GM21390 (cell line): ENCODE results near the gene ZFP64.
A peak's percentile ranks its signal among the peaks of the same experiment; 100 is the strongest.
"Not testable (repeated sequence)": the region's sequence is repeated elsewhere in the genome, so short reads cannot be mapped to it uniquely, and the experiment has no call there.

Source experiments
- ATAC-seq: cut with Tn5 transposase; IDR thresholded peaks from one replicate; pipeline ENCODE4 v1.9.1; 2021; ENCODE audit not compliant: unreplicated experiment

The ZFP64 gene

DNA sequence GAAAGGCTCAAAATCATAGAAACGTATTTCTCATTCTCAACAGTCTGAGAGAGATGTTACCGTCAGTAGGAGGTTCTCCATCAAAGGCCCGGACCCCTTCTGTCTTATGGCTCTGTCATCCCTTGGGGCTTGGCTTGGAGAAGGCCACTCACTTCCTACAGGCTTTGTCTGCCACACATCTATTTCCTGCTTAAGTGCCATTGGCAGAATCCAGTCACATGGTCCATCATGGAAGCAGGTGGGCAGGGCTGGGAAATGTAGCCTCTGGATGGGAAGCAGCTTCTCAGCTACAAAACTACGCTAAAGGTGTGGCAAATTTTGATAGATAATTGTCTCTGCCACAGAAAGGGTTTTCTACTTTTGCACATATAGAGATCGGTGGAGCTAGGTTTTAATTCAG is 12.6 kb upstream of the ZFP64 start:
- ATAC-seq, result no peak

DNA sequence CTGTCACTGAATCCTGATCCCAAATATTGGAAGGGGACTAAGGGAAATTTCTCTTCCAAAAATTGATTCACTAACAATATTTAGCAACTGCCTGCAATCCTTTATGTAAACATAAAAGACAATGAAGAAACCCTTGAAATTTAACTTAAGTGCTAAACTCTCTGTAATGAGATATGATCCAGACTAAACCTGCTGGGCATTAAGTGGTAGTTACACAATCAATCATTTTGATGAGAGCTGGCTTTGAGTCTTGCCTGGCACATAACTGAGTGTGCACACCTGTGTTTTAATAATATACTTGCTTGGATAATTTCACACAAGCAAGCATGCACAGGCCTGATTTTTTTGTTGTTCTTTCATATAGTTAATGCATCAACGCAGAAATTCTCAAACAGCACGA is 9.8 kb upstream of the ZFP64 start:
- no peak for ATAC-seq

DNA sequence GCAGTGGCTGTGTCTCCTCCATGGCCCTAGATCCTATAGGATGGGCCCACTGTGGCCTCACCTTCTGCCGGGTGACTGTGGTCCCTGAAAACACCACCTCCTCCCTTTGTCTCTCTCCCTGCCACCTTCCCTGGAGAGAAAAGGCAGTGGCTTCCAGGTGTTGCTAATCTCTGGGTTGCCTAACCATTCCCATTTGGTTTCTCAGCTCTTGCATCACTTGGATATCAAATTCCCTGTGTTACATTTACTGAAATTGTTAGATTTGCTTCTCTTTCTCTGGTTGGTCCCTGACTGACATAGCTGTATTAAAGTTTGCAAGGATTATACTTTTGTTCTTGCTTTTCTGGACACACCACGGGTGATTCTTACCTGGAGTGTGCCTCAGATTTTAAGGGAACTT is 9.3 kb upstream of the ZFP64 start:
- ATAC-seq, result no peak

DNA sequence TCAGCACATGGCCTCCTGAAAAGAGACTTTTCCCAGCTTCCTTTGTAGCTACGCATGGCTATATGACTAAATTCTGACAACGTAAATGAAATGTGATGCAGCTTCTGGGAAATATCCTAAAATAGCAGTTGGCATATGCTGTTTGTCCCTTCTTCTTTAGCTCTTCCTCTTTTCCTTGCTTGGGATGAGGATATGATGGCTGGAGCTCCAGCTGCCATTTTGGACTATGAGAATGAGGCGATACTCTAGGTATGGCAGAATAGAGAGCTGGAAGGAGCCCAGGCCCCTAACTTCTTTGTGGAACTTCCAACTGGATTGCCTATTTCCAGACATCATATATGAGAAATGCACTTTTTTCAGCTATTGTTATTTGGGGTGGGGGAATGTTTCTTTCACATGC is 5.3 kb upstream of the ZFP64 start:
- ATAC-seq, result no peak

DNA sequence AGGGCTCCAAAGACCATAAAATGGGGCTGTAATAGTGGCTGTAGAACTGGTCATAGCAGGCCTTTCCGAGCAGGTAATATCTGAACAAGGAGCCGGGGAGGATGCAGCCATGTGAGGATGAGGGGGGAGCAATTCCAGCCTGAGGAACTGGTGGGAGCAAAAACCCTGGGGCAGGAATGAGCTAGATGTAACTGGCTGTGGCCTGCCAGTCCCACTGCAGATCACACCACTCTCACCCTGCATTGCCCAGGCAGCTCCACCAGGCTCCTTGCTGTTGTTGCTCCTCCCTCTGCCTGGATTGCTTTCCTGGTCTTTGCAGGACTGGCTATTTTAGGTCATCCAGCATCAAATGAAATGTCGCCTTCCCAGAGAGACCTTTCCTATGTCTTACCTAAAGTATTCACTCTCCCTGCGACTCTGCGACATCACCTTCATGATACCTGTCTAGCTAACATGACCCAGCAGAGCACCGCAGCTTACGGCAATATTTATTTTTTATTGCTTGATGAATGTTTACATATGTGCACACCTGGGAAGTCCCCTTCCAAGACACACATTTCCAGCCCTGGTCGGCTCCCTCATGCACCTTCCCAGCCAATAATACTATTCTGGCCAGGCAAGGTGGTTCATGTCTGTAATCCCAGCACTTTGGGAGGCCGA is 2.4 kb upstream of the ZFP64 start:
- no peak for ATAC-seq

DNA sequence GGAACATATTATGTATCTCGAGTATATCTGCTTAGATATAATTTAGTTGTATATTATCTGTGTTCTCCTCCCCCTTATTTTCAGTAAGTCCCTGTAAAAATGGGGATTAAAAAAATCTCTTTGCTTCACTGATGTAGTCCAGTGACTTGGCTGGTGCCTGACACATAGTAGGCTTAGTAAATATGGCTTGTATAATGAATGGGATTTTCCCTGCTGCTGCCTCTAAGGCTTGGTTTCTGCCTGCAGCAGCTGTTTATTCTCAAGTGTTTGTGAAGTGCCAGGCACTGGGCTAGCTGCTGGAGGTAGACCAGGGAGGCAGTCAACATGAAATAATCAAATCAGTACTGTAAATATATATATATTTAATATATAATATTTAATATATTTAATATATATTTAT is 1.6 kb upstream of the ZFP64 start:
- ATAC-seq, result no peak

DNA sequence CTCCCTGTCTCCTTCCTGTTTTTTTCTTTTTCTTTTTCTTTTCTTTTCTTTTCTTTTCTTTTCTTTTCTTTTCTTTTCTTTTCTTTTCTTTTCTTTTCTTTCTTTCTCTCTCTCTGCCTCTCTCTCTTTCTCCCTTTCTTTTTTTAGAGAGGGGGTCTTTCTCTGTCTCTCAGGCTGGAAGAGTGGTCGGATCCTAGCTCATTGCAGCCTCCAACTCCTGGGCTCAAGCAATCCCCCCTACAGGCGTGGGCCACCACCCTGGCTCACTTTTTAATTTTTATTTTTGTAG is 1.1 kb upstream of the ZFP64 start:
- ATAC-seq, result not testable (repeated sequence)

DNA sequence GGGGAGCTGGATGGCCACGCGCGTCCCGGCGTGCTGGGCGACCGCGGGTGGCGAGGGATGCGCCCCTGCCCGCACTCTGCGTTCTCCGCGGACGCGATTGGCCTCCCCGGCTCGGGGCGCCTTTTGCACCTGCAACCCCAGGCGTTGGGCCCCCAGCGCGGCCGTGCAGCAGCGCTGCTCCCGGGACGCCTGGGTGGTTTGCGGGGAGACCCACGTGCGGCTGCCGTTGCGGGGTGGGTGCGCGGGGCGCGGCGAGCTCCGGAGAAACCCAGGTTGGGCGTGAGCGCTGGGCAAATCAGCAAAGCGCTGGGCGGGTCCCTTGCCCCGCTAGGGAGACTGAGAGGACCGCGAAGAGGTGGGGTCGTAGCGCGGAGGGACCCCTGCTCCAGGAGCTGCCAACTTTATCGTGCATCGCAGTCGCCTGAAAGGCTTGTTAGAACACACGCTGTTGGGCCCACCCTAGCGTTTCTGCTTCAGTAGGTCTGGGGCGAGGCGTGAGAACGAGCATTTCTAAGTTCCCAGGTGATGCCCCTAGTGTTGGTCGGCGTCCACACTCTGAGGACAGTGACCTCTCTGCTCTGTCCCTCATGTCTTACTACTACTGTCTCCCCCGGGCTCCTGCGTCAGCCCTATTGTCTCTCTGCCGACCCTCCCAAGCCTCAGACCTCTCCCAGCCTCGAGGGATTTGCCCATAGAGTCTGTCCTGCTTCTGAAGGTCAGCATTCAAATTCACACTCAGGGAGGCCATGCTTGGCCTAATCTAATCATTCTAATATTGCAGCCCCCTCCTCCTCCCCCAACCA is 538 bp upstream of the ZFP64 start:
- ATAC-seq, result peak; percentile 44

DNA sequence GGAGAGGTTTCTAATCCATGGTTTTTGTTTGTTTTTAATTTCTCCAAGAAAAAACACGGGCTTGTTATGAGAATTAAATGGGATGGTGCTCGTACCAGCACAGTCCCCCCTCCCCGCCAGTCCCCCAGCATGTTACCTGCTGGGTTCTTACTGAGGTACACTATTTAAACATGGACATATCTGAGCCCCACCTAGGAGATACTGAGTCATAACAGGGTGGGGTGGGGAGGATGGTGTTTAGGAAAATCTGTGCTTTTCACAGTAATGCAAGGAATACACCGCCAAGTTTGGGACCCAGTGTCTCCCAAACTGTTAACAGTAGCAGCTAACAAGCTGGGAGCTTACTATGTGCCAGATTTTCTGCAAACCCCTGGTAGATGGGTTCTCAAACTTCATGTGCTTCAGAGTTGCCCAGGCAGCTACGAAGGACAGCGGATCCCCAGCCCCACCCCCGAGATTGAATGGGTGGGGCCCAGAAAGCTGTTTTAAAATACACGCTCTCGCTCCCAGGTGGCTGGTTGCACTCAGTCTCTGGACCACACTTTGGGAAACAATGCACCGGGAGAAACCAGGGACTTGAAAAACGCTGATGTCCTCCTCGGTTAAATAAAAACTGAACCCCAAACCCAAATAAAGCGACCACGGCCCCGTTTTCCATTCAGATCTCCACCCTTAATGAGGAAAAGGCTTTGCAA is 995 bp downstream of the ZFP64 start:
- ATAC-seq, result peak; percentile 49

DNA sequence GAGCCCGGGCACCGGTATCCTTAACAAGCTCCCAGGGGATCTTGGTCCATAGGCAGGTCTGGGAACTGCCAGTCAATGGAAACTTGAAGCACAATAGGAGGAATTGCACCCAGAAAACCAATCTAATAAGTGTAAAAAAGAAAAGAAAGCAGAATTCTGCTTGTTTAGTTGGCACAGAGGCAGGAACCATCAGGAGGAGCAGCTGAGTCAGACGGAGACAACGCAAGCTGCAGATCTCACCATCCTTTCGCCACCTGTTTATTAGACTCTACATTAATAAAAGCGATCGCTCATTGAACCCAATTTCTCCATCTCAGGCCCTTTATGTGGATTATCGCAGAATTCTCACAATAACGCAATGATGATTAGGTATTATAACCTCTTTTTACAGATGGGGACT is 9.8 kb downstream of the ZFP64 start:
- ATAC-seq, result no peak

DNA sequence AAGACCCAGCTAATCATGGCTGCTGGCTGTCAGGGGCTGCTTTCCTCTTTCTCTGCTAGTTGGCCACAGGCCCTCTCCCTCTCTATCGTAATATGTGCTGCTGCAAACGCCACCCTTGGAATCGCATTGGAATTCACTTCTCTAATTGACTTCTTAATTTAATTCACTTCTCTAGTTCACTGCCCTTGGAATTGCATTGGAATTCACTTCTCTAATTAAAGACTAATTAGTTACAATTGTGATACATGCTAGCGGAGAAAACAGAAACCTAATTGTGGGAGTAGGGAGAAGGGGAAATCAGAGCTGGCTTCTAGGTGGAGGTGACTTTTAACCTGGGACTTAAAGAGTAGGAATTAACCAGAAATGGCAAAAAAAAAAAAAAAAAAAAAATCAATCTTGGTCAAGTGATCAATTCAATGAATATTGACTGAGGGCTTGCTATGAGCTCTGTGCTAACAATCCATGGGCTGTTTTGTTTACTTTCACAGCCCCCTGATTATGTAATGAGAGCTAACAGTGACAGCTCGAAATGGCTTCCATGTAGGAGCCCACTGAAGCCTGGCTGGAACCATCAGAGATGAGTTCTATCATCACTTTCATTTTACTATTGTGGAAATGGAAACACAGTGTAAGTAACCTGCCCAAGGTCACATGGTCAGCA is 11.3 kb downstream of the ZFP64 start:
- ATAC-seq, result no peak

DNA sequence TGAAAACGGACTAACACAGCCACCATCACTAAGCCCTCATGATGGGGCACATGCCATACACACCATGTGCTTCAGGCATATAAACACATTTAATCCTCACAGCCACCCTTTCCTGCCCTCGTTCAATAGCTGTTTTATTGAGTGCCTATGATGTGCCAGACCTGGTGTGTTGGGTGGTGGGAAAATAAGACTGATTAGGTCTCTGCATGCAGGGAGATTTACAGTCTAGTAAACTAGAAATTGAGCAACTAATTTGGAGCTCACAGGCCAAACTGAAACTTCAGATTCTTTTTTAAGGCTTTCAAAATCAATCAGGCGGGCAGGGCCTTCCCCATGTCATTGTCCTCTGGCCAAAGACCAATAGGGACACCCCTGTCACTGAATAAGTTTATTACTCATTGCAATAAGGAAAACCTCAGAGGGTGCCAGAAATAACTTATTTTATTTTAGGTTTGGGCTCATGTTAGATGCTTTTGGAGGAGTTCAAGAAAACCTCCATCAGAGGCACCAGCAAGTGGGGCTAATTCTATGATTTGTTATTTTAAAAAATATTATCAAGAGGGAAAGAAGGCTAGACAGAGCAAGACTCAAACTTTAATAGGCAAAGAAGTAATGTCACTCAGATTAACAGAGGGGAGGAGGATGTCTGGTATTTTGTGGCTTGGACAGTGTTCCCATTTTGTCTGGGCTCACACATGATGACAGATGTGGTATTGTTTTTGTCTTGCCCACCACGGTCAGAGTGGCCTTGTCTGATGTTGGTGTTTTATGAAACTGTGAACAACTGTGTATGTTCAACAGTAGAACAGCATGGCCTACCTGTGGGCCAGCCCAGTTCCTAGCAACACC is 12.0 kb downstream of the ZFP64 start:
- peak; percentile 90 for ATAC-seq

DNA sequence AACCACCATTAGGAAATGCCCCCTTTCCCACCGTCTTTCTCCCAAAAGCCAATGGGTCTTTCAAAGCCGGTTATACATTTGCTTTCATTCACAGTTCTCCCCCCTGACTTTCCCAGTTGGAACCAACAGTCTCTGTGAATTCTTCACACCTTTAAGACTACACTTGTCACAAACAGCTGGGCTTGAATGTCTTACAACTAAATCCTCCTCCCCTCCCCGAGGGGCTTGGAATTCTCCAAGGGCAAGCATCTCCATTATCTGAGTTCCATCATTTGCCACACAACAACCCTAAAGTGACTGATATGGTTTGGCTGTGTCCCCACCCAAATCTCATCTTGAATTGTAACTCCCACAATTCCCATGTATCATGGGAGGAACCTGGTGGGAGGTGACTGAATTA is 12.9 kb downstream of the ZFP64 start:
- ATAC-seq, result no peak

DNA sequence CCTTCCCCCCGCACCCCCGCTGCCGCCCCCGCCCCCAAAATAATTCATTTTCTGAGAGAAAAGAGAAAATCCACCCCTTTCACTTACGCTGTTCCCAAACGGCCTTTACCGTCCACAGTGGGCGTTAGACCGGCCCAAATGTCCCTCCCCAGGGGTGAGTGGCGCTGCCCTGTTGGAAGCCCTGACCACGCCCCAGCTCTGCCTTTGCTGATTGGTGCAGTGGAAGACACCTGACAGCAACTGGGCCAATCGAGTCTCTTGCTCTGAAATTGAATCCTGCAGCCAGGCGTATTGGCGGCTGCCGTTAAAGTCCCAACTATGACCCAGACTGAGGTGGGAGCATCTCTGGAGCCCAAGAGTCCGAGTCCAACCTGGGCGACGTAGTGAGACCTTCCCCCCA is 15.7 kb downstream of the ZFP64 start:
- no peak for ATAC-seq

DNA sequence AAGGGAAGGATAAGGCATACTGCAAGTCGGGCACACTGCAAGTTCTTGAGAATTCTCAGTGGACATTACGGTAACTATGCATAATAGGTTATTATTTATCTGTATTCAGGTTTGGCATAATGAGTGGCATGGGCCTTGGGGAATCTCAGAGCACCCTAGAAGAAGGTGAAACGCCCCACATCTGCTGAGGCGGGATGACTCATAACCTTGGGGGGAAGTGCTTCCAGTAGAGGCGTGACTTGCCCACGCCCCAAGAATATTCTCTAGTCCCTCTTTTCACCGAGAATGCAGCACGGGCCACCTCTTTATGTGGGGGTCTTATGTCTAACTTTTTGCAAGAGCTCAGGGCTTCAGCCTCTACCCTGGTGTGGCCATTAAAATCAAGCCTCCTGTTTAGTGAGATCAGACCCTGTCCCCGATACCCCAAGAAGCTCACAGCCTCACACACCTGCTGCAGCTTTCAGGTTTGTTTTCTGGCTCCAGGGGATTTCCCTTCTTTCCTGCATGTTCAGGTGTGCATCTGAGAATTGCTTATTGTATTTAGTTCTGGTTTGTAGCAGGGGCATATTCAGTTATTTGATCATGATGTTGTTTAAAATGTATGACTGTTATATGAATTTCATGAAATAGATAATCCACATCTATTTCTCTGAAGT is 19.1 kb downstream of the ZFP64 start:
- ATAC-seq, result peak; percentile 92

DNA sequence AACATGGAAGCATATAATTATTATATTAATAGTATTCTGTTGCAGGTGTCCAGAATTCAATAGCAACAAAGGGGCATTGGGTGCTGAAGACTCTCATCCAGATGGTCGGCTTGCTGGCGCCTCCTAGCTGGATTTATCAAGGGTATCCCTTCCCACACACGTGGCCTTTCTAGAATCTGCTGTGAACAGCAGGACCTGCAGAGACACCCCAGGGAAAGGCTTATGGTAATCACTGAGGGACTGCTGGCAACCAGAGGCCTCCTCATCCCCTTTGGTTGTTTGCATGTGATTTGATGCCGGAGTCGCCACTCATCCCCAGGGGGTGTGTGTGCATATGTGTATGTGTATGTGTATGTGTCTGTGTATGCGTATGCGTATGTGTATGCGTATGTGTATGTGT is 20.6 kb downstream of the ZFP64 start:
- no peak for ATAC-seq

DNA sequence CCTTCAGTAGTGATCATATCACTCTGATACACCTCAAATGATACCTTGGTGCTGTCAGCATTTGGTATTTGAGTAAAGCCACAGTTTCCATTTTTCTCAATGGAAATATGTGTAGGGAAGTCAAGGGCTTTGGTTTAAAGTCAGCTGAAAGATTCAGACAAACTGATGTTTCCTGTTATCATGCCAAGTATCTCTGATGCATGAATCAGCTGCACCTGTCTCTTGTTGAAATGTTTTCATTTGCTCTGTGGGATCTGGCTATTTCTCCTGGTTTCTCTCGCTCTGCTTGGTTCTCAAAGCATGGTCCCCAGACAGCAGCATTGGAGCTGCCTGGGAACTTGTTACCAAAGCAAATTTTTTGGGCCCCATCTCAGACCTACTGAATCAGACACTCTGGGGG is 23.5 kb downstream of the ZFP64 start:
- no peak for ATAC-seq

DNA sequence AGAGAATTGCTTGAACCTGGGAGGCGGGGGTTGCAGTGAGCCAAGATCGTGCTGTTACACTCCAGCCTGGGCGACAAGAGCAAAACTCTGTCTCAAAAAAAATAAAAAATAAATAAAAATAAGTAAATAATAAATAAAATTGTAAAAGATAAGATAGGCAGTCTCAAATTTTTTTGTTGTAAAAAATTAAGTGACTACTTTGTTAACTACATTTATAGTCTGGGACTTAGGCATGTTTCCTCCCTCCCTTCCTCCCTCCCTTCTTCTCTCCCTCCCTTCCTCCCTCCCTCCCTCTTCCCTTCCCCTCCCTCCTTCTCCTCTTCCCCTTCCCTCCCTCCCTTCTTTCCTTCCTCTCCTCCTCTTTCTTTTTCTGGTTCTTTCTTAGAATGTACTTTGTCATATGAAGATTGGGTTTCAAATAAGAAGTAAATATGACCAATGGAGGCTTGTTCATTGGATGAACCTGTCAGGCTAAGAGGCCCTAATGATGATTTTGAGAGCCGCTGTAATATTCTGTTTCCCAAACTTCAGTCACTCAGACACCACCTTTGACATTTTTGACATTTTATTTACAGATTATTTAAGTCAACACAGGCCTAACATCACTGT is 24.2 kb downstream of the ZFP64 start:
- no peak for ATAC-seq

DNA sequence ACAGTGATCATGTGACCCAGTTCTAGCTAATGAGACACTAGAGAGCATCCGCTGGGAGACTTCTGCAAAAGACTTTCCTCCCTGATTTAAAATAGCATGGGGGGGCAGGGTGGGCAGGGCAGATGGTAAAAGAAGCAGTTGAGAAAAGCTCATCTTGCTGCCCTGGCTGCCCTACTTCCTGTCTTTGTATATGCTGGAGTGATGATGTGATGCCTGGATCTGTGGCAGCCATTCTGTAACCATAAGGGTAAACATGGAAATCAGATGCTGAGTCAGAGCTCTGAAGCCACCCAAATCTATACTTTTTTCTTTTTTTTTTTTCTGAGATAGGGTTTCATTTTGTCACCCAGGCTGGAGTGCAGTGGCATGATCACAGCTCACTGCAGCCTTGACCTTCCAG is 25.4 kb downstream of the ZFP64 start:
- ATAC-seq, result no peak

DNA sequence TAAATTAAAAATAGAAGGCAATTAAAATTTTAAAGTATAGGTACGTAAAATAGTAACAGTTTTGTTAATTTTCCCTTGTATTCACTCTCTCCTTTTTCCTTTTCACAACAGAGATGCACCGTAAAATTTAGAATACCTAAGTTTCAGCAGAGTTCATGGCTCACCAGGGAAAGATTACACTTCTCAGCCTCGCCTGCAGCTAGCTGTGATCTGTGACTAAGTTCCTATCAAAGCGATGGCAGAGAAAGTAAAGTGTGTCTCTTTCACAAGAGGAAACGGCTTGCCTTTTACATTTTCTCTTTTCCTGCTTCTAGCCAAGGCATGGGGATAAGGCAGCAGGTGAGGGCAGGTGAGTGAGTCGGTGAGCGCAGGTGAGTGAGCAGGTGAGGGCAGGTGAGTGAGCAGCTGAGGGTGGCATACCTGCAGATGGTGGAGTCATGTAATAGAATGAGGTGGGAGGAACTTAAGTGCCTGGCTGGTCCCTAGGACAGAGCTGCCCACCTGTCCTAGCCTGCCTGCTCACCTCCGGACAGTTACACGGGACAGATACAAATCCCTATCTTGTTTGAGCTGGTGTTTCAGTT is 30.9 kb downstream of the ZFP64 start:
- ATAC-seq, result no peak
